ENCODE data around the gene PPP1R14C.

GRCh38 chr6:150143516-150144293, 861 bp downstream of the PPP1R14C start:
- TF ChIP-seq EZH2 (IDR thresholded peaks at IDR 0.05; ENCODE audit: insufficient read depth, poor library complexity, severe bottlenecking) (no peak), EZH2phosphoT487 (IDR thresholded peaks at IDR 0.05; ENCODE audit: insufficient read depth, low read depth) (no peak)

Measured in GM23248 (cell line).